Left lobe of liver (tissue), 2 donors: ENCODE data around the gene CHTF8. TPM values are rescaled to one million over a fixed set of nuclear protein-coding genes. Genes with fewer than 3 reads are reported as not detected.
A peak's percentile ranks its signal among the peaks of the same experiment; 100 is the strongest.

Experiments used
- ATAC-seq: fragments of 200-7000 bp; cut with Tn5 transposase; one replicate; pipeline ENCODE4 v1.9.1; 2020; ENCODE audit warnings: mild to moderate bottlenecking, moderate library complexity
- DNase-seq: peaks from one replicate; pipeline ENCODE4 v3.0.0-alpha.2; 2020; ENCODE audit warnings: low spot score
- total RNA-seq: library from RNA; stranded (reverse); gene quantifications from one replicate; pipeline ENCODE4 v1.2.1, GENCODE V29; 2021
- donor health status: DM: no; HTN: no; CAD: no; lungs with moderate emphysema.
- donor health status: DM: no; HTN: yes; CAD: no.

Gene CHTF8
- total RNA-seq, 1 donor from 2014 or later = 59.1 TPM

- ATAC-seq (peak; percentile 91), DNase-seq (peak; percentile 77)
Measured at GRCh38 chr16:69089091-69089910, 43.1 kb downstream of the CHTF8 start.

DNA sequence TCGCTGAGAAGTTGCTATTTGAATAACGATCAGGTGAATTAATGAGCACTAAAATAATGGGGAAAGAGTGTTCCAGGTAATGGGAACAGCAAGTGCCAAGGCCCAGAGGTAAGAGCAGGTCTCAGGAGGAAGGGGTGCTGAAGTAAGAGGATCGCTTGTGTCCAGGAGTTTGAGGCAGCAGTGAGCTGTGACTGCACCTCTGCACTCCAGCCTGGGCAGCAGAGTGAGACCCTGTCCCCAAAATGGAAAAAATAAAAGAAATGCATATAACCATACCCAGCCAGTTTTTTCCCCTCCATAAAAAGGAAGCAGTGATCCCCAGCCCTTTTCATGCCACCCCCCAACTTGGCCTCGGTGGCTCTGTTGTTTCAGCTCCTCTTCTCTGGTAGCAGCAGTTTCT, 43.7 kb downstream of the CHTF8 start:
- DNase-seq = no peak
- no peak for ATAC-seq

DNA sequence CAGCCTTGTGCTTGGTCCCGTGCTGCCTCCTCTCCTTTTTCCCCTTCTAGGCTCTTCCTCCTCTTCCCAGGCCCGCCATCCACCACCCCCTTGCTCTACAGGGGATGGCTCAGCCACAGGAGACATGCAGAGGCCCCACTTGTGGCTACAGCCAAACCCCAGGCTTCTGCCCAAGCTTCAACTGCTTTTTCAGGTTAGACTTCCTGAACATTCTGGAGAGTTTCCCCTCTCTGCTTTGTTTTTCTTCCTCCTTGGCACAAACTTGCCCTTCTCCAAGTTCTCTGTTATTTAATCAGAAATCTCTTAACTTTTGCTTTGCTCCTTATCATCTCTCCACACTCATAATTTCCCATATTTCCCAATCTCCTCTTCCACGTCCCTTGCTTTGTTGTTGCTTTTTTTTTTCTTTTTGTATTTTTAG, 45.2 kb downstream of the CHTF8 start:
- ATAC-seq (no peak), DNase-seq (no peak)

DNA sequence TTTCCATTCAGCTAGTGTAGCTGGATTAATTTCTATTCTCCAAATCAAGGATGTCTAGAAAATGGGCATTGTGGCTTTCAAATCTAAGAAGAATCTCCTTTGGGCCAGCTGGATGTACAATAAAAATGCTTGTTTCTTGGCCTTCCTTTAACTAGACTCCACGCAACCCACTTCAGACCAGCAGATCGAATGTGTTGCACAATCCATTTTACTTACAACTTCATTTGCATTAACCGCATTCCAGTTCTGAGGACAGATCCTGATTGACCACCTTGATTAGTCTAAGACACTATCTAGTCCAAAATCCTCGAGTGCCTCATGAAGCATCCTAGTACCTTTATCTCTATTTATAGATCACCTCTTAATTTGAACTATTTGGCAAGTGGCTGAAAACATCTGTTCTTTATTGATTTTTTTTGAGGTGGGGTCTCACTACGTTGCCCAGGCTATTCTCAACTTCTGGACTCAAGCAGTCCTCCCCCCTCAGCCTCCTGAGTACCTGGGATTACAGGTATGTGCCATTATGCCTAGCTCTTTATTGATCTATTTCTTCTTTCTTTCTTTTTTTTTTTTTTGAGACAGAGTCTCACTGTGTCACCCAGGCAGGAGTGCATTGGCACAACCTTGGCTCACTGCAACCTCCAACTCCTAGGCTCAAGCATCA, 47.2 kb downstream of the CHTF8 start:
- ATAC-seq (no peak), DNase-seq (no peak)

- no peak for ATAC-seq
- DNase-seq = no peak
Measured at GRCh38 chr16:69084289-69084688, 48.1 kb downstream of the CHTF8 start.

GRCh38 chr16:69083306-69083941, 49.0 kb downstream of the CHTF8 start:
- peak; percentile 71 for ATAC-seq
- DNase-seq = no peak

DNA sequence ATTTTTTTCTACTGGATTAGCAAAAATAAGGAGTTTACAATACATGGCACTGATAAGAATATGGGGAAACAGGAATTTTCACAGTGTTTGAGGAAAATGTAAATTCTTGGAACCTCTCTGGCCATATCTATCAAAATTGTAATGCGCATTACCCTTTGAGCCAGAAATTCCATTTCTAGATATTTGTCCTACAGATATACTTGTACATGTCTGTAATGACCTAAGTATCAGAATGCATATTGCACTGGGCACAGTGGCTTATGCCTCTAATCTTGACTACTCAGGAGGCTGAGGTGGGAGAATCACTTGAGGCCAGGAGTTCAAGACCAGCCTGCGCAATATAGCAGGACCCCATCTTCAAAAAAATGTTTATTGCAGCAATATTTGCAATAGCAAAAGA, 52.7 kb downstream of the CHTF8 start:
- ATAC-seq = no peak
- DNase-seq = no peak

DNA sequence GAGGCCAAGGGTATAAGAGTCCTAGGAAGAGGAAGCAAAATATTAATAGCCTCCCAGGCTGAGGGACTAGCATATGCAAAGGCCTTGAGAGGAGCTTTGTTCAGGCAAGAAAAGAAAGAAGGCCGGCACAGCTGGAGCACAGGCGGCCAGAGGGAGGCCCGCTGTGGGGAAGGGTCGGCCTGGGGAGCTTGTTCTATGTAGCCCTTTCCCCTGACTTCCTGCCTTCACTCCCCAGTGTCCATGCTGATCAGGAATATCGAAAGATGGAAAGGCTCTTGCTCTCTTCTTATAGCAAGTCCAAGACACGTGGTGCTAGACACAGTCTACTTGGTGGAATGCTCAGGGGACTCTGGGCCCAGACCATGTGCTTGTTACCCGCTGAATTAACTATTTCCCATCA, 54.3 kb downstream of the CHTF8 start:
- no peak for ATAC-seq
- DNase-seq = no peak

DNA sequence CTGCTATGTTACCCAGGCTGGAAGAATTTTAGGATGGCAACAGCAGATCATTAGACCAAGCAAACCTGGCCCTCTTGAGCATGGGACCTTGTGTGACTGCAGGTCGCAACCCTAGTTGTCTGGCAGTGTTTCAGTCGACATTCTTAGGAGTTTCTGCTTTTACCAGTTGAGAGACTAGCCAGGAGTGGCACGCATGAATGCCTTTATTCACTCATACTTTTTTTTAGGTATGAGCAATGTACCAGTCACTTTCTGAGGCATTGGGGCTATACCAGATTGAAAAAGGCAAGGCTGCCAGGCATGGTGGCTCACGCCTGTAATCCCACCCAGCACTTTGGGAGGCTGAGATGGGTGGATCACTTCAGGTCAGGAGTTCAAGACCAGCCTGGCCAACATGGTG, 55.1 kb downstream of the CHTF8 start:
- ATAC-seq (no peak), DNase-seq (no peak)

DNA sequence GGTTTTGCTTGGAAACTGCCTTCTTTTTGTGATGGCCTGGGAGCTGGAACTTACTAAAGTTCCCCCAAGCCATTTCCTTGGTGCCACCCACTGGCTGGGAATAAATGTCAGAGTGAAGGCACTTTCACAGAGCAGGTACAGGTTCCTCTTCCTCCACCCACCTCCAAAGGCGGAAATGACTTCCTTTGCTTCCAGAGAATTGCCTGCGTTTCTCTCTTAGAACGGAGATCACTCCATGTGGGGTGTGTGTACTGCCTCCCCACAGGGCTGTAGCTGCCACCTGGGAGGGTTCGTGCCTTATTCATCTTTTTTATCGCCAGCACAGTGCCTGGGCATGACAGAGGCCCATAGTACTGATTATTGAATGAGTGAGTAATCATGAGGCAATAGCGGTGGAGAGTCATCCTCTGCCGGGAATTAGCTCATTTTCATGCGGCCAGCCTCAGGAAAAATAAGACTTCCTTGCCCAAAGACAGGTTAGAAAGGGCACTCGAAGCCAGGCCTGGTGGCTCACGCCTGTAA, 59.1 kb downstream of the CHTF8 start:
- ATAC-seq (no peak), DNase-seq (no peak)

GRCh38 chr16:69072640-69072974, 59.8 kb downstream of the CHTF8 start:
- DNase-seq (no peak), ATAC-seq (no peak)

DNA sequence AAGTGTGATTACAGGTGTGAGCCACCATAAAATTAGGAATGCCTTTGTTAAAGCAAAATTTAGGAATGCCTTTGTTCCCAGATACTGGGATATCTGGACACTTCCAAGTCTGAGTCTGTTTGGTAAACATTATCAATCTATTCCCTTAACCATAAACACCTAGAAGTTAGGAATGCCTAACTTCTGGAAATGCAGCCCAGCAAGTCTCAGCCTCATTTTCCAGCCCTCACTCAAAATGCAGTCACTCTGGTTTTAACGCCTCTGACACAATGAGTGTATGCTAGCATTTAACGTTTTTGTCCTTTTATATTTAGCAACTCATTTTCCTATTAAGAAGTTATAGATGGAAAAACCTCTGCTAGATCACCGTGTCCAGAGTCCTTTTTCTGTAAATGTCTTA, 61.4 kb downstream of the CHTF8 start:
- DNase-seq = no peak
- no peak for ATAC-seq

- no peak for ATAC-seq
- no peak for DNase-seq
Measured at GRCh38 chr16:69069504-69069903, 62.9 kb downstream of the CHTF8 start.

Other genes with a start within 250 kb of the CHTF8 start
- gene HAS3, start 26.9 kb downstream of the CHTF8 start, total RNA-seq = 0.53 TPM
- gene UTP4, start 61 bp upstream of the CHTF8 start, total RNA-seq = 17.6 TPM
- gene SNTB2, start 54.6 kb upstream of the CHTF8 start, total RNA-seq = 11.6 TPM
- 12.9 TPM for gene VPS4A, start 178.8 kb upstream of the CHTF8 start, total RNA-seq
- gene PDF, start 198.0 kb upstream of the CHTF8 start, total RNA-seq = 22.0 TPM
- gene COG8, start 207.0 kb upstream of the CHTF8 start, total RNA-seq = 27.8 TPM
- 8.1 TPM for gene NIP7, start 207.2 kb upstream of the CHTF8 start, total RNA-seq
- gene TMED6, start 219.2 kb upstream of the CHTF8 start, total RNA-seq = 3.1 TPM